NCI-H82 (cell line): ENCODE measurements around the gene NRTN.
A peak's percentile ranks its signal among the peaks of the same experiment; 100 is the strongest.

Source experiments
- DNase-seq: peaks from one replicate; lab custom pipeline; 2025; lab: John Stamatoyannopoulos, UW

NRTN gene

DNA sequence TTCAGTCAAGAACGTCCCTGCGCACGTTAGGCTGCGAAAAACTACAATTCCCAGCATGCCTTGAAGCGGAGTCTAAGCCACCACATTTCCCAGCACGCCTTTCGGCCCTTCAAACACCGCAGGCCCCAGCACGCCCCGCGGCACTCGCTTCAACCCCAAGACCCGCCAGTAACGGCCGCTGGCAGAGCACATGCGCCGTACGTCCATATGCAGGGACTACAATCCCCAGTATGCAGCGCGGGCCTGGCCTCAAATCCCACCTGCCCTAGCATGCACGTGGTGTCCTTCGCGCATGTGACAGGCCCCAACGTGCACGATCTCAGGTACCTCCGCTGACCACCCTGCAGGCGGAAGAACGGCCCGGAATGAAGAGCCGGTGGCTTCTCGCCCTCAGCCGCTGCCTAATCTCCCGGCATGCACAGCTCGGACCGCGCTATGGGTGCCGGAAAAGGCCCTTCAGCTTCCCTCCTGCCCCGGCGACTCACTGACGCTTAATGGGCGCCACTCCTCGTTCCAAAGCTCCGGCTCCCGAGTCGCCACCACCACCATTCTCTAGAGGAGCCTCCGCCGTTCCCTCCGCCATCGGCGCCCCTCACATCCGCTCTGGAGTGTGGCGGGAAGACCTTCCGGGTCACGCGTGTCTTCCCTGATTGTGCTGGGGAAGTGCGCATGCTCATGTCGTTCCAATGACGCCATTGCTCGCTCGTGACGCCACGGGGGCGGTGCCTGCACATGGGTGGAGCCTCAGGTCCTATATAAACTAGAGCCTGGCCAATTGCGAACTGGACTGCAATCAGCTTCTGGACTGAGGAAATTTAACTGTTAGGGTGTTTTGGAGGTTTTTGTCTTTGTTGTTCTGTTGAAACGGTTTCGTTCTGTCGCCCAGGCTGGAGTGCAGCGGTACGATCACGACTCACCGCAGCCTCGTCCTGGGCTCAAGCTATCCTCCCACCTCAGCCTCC lies 14.0 kb upstream of the NRTN start, which contains the start of gene DUS3L:
Gene DUS3L (minus strand): TSS at position 605 of the 962 bp plus-strand sequence. CDS start 22 bp downstream, at position 583.
- DNase-seq, result peak; percentile 93

- DNase-seq, result no peak
These were observed 12.6 kb upstream of the NRTN start for GRCh38 chr19:5792224-5792623.

DNA sequence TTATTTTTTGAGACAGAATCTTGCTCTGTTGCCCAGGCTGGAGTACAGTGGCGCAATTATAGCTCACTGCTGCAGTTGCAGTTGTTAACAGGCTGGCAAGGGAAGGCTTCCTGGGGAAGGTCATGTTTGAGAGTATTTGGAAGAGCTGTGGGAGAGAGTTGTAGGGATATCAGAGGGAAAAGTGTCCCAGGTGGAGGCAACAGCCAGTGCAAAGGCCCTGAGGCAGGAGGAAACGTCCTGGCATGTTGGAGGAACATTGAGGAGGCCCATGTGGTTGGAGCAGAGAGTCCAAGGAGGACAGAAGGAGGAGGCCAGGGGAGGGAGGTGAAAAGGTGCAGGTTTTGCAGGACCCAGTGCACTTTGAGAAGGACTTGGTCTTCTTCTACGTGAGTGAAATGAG lies 11.7 kb upstream of the NRTN start:
- no peak for DNase-seq

- no peak for DNase-seq
These were observed 9.4 kb upstream of the NRTN start for GRCh38 chr19:5795382-5795919.

DNA sequence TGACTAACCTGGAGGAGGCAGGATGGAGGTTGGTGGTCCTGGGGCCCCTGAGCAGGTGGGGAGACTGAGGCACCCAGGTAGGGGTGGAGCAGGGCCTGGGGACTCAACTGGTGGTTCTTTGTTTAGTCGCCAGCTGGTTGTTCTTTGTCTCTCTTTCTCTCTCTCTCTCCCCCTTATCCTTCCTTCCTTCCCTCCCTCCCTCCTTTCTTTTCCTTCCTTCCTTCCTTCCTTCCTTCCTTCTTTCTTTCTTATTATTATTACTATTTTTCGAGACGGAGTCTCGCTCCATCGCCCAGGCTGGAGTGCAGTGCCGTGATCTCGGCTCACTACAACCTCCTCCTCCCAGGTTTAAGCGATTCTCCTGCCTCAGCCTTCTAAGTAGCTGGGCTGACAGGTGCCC lies 6.6 kb upstream of the NRTN start:
- DNase-seq, result no peak

DNA sequence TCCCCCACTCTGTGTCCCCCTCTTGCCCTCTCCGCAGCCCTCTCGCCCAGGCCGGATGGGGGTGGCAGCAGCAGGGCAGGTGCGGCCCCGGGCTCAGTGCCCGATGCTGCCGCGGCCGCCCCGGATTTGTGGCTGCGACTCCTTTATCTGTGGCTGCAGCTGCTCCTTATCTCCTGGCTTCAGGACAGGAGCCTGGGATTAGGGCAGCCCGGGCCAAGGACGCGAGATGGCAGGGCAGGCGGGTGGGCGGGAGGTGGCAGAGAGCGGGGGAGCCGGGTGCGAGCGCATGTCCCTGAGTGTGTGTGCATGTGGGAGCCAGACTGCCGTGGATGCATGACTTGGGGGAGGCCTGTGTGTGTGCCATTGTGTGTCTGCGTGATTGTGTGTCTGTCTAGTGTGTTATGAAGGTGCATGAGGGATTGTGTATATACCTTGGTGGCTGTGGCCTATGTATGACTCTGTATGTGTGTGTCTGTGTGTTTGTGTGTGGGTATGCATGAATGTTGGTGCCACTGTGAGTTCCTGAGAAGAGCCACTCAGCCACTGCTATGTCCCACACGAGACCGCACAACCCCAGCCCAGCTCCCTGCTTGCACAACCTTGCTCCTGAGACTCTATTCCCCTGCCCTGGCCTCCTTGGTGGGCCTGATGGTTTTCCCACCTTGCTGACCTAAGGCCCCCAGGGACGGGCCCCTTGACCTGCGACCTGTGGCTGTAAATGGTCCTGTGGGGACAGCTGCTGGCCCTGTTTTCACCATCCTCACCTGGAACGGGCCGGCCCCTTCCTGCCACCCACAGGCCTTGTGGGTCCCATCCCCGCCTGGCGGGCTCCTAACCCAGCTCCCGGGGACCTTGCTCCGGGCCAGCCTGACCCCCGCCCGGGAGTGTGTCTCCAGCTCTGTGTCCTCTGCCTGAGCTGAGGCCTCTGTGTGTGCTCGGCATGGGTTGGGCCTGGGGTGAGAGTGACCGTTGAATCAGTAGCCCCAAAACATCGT lies 5.3 kb upstream of the NRTN start:
- peak; percentile 61 for DNase-seq

DNA sequence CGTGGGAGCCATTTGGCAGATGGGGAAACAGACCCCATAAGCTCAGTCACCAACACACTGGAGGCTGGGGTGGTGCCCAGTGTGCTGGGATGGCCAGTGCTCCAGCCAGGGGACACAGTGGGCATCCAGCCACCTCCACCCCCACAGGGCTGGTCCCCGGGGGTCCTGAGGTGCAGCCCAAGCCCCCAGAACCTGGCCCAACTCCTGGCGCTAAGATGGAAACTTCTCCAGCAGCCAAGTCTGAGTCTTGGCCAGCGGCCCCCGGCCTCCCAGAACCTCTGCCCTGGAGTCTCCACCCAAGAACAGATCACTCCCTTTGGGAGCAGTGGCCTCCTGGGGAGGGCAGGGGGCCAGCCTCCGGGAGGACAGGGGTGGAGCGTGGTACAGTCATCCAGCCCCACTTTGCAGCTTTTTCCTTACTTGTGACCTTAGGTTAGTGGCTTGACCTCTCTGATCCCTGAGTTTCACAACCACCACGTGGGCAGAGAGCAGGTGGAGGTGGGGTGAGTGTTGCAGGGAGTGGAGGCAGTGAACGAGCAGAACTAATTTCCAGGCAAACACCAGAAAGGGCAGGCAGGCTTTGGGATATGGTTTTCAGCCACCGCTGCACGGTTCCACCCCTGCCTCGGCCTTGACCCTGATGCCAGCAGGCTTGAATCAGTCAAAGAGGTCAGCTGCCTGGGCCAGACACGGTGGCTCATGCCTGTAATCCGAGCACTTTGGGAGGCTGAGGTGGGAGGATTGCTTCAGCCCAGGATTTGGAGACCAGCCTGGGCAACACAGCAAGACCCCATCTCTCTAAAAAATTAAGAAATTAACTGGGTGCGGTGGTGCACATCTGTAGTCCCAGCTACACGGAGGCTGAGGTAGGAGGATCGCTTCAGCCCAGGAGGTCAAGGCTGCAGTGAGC lies 4.3 kb upstream of the NRTN start:
- no peak for DNase-seq

GRCh38 chr19:5801796-5802619 lies 2.9 kb upstream of the NRTN start:
- DNase-seq, result peak; percentile 93

- no peak for DNase-seq
These were observed 1.5 kb upstream of the NRTN start for GRCh38 chr19:5803441-5803751.

GRCh38 chr19:5803752-5804515 lies 933 bp upstream of the NRTN start:
- peak; percentile 96 for DNase-seq

- DNase-seq, result peak; percentile 89
These were observed 730 bp downstream of the NRTN start for GRCh38 chr19:5805462-5806132.

DNA sequence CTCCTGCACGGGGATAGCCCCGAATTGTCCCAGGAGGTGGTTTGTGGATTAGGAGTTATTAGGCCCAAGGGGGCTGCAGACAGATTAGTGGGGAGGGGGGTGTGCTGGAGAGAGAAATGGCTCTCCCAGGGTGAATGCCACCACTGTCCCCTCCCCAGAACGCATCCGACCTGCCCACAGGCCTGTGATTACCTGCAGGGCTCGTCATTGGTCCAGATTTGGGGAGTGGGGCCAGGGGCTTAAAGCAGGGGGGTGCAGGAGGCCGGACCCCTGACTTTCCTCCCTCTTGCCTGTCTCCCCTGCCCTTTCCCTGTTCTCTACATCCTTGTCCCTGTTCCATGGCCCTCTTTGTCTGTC lies 1.2 kb downstream of the NRTN start:
- no peak for DNase-seq

- no peak for DNase-seq
These were observed 2.0 kb downstream of the NRTN start for GRCh38 chr19:5806905-5807304.

DNA sequence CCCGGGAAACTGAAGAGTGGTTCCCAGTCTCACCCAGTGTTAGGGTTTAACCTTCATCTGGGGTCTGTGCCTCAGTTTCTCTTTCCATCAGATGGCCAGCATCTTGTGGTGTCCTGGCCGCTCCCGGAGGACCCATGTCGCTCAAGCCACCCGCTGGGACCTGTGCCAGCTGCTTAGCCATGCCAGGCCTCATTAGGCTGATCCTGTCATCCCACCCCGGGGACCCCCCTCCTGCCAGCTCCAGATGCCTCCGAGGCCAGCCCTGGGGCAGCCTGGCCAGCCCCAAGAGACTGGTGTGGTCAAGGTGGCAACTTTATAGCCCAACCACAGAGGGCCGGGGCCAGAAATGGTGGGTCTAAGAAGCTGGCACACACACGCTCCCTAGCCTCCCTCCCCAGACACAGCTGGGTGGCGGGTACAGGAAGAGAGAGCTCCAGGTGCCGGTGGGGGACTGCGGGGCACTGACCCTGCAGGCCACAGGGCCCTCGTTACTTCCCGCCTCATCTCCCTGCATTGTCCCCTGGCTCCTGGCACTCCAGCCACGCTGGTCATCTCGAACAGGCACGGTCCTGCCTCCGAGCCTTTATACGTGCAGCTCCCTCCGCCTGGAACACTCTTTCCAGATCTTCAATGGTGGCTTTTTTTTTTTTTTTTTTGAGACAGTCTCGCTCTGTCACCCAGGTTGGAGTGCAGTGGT lies 3.4 kb downstream of the NRTN start:
- no peak for DNase-seq

DNA sequence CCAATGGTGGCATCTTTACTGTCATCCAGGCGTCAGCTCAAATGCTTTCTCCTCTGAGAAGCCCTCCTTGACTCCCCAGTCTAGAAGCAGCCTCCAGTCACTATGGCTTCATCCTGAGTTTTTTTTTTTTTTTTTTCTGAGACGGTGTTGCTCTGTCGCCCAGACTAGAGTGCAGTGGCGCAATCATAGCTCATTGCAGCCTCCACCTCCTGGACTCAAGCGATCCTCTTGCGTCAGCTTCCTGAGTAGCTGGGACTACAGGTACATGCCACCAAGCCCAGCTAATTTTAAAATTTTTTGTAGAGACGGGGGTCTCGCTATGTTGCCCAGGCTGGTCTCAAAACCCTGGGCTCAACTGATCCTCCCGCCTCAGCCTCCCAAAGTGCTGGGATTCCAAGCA lies 4.2 kb downstream of the NRTN start:
- no peak for DNase-seq

DNA sequence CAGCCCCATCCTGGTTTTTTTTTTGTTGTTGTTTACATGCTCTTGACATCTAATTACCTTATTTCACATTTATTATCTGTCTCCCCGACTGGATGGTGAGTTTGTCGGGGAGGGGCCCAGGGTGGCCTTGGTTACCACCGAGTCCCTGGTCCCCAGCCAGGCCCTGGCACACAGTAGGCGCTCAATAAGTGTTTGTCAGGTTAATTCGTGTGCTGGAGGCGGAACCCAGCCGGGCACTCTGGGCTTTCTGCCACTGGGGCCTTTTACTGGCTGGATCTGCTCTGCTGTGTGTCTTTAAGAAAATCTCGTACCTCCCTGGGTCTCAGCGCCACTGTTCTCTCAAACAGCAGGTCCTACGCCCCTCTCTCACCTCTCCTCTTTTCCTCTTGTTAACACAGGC lies 4.6 kb downstream of the NRTN start:
- DNase-seq, result no peak

DNA sequence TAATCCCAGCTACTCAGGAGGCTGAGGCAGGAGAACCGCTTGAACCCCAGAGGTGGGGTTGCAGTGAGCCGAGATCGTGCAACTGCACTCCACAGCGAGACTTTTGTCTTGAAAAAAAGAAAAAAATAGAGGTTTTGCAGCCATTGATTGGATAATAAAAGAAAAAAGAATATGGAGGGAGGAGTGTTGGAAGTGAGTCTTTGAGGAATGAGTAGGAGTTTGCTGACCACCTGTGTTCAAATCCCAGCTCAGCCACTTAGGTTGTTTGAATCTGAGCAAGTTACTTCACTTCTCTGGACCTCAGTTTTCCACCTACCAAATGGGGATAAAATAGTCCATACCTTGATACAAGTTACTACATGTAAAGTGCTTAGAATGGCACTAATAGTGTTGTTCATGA lies 6.2 kb downstream of the NRTN start:
- DNase-seq, result no peak

DNA sequence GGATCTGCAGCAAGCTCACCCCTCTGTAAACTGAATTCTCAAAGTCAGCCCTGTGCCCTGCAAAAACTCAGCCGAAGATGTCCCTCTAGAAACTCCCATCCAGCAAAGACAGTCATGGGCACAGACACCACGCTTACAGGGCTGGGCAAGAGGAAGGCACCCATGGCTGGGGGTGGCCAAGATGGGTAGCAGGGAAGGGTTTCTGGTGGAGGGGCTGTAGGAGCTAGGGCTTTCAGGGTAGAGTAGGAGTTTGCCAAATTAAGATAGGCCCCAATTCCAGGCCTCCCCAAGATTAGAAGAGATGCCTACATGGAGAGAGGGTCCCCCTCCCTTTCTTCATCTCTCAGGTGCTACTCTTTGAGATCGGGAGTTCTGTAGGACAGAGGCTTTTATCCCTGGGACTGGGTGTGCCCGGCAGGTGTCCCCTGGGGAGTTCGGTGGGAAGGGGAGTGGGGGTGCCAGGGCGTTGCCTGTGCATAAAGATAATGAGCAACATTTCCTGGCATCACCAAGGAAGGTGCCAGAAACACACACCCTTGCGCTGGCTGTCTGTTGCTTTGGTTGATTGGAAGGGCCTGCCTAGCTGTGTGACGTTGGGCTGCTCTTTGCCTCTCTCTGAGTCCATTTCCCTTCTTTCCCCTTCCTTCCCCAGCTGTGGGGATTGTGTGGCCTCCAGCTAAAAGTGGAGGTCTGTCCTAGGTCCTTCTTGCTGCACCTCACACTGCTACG lies 9.4 kb downstream of the NRTN start:
- no peak for DNase-seq
